Upper lobe of left lung (tissue), 6 donors: ENCODE measurements around the gene KCP. TPM values are rescaled to one million over a fixed set of nuclear protein-coding genes. Genes with fewer than 3 reads are reported as not detected.
A peak's percentile ranks its signal among the peaks of the same experiment; 100 is the strongest.

Source experiments
- ATAC-seq, 2 donors: fragments of 200-7000 bp; cut with Tn5 transposase; one replicate each; pipeline ENCODE4 v1.9.1; 2022; ENCODE audit warnings: mild to moderate bottlenecking in 2 of 2, moderate library complexity in 2 of 2; ENCODE audit not compliant: low FRiP score in 2 of 2
- DNase-seq, 2 donors: peaks; one replicate each; pipeline ENCODE4 v3.0.0-alpha.2; 2019 to 2020
- H3K27ac ChIP-seq, 4 donors: fragments of 200-600 bp; sonication (generic); one replicate each; pipeline ENCODE4 v1.5.1; 2016 to 2019
- H3K27me3 ChIP-seq, 4 donors: fragments of 200-600 bp; sonication (generic); one replicate each; pipeline ENCODE4 v1.5.1; 2017 to 2019
- H3K36me3 ChIP-seq, 4 donors: fragments of 200-600 bp; sonication (generic); one replicate each; pipeline ENCODE4 v1.5.1; 2016 to 2019
- H3K4me1 ChIP-seq, 4 donors: fragments of 200-600 bp; sonication (generic); one replicate each; pipeline ENCODE4 v1.5.1; 2018 to 2019
- H3K4me3 ChIP-seq, 4 donors: fragments of 200-600 bp; sonication (generic); one replicate each; pipeline ENCODE4 v1.5.1; 2017 to 2019; ENCODE audit warnings: mild to moderate bottlenecking in 2 of 4, moderate library complexity in 1 of 4
- H3K9me3 ChIP-seq, 4 donors: fragments of 200-600 bp; sonication (generic); one replicate each; pipeline ENCODE4 v1.5.1; 2018 to 2019
- EP300 ChIP-seq, 4 donors: sonication (generic); formaldehyde crosslinking; IDR thresholded peaks; one replicate each; pipeline ENCODE4 v1.5.1; 2017; ENCODE audit warnings: antibody characterized with exemption in 4 of 4, control low read depth in 2 of 4
- POLR2A ChIP-seq, 4 donors: fragments of 450-650 bp; IDR thresholded peaks; one replicate each; pipeline ENCODE4 v1.5.1; 2016 to 2017; ENCODE audit warnings: antibody characterized with exemption in 4 of 4, mild to moderate bottlenecking in 2 of 4
- POLR2AphosphoS5 ChIP-seq, 2 donors: sonication (generic); formaldehyde crosslinking; IDR thresholded peaks; one replicate each; pipeline ENCODE4 v1.5.1; 2017; ENCODE audit warnings: antibody characterized with exemption in 2 of 2
- WGBS, 2 donors: methylation state at CpG; one replicate each; pipeline ENCODE4 v1.1.5; 2017 to 2018; 5-methylcytosine and 5-hydroxymethylcytosine counted together
- total RNA-seq, 6 donors: library from RNA; depleted of rRNA in 4 of 6; stranded (reverse); fragments of >200 nt in 4 of 6; gene quantifications; one replicate each; pipeline versions ENCODE4 v1.1.0 to v1.2.1, GENCODE V29; 2016 to 2021
- TF ChIP-seq, protein P1 (sequence below), 6 experiments: fragments of 450-650 bp in 4 of 6; fragments of 200-600 bp in 2 of 6; sonication (generic) in 2 of 6; IDR thresholded peaks; one replicate each; pipeline ENCODE4 v1.5.1; 2016 to 2019; ENCODE audit warnings: antibody characterized with exemption in 6 of 6
- donor health status: DM: no; HTN: no; CAD: no; lungs with moderate emphysema.
- donor health status: DM: no; HTN: yes; CAD: no; lungs with severe emphysema.

Gene KCP
- total RNA-seq, 6 donors from 2014 or later: 0.15 to 2.1 (median 1.1) TPM; not detected in 1

DNA sequence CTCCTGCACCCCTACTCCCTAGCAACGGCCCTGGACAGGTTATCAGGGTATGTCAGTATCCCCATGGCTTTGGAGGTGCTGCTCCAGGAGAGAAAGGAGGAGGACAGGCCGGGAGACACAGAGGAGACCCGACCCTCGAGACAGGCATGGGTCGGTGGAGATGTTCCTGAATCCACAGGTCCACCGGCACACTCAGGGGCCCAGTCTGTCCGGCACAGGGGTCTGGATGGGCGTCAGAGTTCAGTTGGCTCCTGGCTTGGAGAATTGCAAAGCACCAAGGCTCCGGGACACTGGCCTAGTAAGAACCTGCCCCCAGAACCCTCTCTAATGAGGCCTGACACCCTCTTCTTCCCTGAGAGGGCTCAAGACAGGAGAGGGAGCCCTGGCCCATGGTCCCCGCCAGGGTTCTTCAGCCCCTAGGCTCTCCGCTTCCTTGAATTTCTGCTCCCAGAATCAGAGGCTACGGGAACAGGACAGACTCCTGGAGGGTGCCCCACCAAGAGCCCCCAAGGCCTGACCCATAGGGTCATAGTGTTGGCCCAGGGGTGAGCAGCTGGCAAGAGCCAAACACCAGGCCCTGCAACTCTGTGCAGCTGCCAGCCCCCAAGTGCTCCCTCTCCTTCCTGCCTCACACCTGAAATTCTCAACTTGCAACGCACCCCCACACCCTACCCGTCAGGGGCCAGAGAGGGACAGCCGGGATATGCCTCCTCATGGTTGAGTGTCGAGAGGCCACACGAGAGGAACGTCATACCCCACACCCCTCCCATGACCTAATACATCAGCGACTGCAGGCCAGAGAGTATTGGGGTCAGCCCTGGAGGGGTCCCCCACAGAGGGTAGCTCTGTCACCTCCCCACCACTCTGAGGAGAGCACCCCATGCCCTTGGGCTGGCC, 21.7 kb upstream of the KCP start:
- Histone ChIP-seq H3K36me3 (no peaks in the 10 kb centered on the region), H3K9me3 (no peaks in the 10 kb centered on the region), H3K4me1 (peaks cover 0 to 7% (median 3%) of the 10 kb centered on the region in 4 donors), H3K27ac (no peak overlapping the region), H3K4me3 (no peak overlapping the region), H3K27me3 (no peaks in the 10 kb centered on the region)
- no peak for DNase-seq
- ATAC-seq: no peak
- TF ChIP-seq POLR2AphosphoS5 (IDR thresholded peaks at IDR 0.05): no peak
- TF ChIP-seq EP300 (IDR thresholded peaks at IDR 0.05): no peak
- TF ChIP-seq POLR2A (IDR thresholded peaks at IDR 0.05): no peak
- TF ChIP-seq, protein P1, sequence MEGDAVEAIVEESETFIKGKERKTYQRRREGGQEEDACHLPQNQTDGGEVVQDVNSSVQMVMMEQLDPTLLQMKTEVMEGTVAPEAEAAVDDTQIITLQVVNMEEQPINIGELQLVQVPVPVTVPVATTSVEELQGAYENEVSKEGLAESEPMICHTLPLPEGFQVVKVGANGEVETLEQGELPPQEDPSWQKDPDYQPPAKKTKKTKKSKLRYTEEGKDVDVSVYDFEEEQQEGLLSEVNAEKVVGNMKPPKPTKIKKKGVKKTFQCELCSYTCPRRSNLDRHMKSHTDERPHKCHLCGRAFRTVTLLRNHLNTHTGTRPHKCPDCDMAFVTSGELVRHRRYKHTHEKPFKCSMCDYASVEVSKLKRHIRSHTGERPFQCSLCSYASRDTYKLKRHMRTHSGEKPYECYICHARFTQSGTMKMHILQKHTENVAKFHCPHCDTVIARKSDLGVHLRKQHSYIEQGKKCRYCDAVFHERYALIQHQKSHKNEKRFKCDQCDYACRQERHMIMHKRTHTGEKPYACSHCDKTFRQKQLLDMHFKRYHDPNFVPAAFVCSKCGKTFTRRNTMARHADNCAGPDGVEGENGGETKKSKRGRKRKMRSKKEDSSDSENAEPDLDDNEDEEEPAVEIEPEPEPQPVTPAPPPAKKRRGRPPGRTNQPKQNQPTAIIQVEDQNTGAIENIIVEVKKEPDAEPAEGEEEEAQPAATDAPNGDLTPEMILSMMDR (IDR thresholded peaks at IDR 0.05): no peak
- 93 to 100% methylated on average over 2 to 19 of the region's 19 CpGs for WGBS, 2 donors

DNA sequence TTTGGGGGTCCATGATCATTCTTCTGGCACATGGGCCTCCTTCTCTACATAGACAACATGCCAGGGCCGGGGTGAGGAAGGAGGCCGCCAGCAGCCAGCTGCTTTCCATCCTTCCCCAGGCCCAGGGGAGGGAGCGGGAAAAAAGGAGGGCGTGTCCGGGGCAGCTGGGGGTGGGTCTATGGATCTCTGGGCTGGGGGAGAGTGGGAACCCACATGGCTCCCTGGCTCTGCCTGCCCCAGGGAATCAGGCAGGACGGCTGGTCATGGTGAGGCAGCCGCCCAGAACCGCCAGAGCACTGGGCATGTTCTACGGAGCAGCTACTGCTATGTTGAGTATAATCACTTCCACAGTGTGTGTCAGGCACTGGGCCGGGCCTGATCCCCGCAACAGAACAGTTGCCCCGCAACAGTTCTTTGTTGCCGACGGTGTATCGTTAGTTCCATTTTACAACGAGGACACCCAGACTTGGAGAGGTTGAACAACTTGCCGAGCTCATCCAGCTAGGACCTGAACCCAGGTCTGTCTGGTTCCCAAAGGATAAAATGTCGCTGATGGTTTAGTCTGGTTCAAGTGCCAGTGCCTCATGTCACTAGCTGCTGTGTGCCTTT, 20.8 kb upstream of the KCP start:
- no peak overlapping the region for H3K4me3 ChIP-seq
- H3K36me3 ChIP-seq: no peaks in the 10 kb centered on the region
- no peaks in the 10 kb centered on the region for H3K9me3 ChIP-seq
- H3K27ac ChIP-seq: no peak overlapping the region
- DNase-seq (peak in 1 of 2 donors; percentile 18), ATAC-seq (no peak)
- peaks cover 0 to 7% (median 3%) of the 10 kb centered on the region in 4 donors for H3K4me1 ChIP-seq
- TF ChIP-seq EP300 (IDR thresholded peaks at IDR 0.05) (no peak), POLR2A (IDR thresholded peaks at IDR 0.05) (no peak)
- WGBS, 2 donors: 92 to 94% methylated on average over 6 to 18 of the region's 18 CpGs
- no peaks in the 10 kb centered on the region for H3K27me3 ChIP-seq

DNA sequence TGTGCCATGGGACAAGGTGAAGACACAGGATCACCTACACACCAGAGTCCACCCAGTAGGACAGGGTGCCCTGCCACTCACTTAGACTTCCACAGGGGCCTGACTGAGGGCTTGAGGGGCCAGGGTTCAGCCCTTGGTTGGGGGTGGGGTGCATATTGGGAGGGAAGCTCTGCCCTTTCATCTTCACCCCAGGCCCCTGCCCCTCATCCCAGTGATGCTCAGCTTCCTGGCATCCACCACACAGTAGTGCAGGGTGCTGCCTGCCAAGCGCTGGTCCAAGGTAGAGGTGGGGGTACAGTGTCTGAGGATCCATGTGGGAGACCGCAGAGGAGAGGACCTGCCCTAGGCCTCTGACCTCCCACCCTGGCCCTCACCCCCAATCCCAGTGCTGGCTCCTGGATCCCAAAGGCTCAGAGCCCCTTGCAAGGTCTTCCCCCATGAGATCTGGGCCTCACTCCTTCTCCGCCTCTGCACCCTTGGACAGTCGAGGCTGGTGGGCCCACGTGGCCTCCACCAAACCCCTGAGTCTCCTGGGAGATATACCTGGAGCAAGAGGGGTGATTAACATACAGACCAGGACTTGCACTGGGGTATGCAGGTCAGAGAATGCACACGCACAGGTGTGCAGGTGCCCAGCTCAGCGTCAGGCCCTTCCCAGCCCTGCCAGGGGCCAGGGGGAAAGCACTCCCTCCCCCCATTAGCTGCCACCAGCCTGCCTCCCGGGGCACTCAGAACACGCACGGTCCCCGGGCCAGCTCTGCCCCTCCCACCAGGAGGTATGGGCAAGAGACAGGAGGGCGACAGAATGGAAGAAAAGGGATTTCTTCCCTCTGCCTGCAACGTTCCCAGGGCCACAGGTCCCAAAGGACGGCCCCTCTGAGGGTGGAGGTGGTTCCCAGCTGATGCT, 18.6 kb upstream of the KCP start:
- Histone ChIP-seq H3K9me3 (no peaks in the 10 kb centered on the region), H3K36me3 (no peaks in the 10 kb centered on the region), H3K27me3 (no peaks in the 10 kb centered on the region), H3K4me1 (peaks cover 0 to 7% (median 3%) of the 10 kb centered on the region in 4 donors), H3K4me3 (no peak overlapping the region), H3K27ac (no peak overlapping the region)
- ATAC-seq (peak in 1 of 2 donors; percentile 15), DNase-seq (peak in 1 of 2 donors; percentile 15)
- 81 to 86% methylated on average over 14 of the region's 14 CpGs for WGBS, 2 donors
- TF ChIP-seq POLR2AphosphoS5 (IDR thresholded peaks at IDR 0.05): no peak
- no peak for TF ChIP-seq POLR2A (IDR thresholded peaks at IDR 0.05)
- no peak for TF ChIP-seq EP300 (IDR thresholded peaks at IDR 0.05)
- TF ChIP-seq, protein P1 (IDR thresholded peaks at IDR 0.05): no peak

DNA sequence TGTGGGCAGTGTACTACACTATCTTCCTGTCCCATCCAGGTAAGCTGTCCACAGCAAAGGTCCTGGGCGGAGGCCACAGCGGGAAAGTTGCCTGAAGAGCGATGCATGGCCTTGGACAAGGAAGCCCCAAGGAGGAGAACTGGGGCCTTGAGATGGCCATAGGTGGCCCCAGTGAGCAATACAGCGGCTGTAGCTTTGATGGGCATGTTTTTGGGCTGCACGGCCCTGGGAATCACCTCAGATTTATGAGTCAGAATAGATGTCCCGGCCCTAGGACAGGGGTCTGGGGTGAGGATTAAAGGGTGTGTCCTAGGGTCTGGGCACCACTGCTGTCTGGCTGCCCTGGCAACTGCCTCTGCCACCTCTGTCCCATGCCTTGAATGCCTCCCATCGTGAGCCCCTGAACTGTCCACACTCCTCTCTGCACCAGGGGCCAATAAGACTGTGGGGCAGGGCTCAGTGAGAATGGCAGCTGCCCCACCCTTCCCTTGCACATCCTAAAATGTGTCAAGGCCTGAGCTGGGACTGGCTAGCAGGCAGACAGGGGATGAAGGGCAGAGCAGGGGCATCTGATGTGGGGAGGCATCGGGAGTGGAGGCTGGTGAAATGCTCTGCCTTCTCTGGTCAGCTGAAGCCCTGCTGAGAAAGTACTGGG, 17.8 kb upstream of the KCP start:
- DNase-seq (peak in 1 of 2 donors; percentile 8), ATAC-seq (peak in 1 of 2 donors; percentile 27)
- H3K4me3 ChIP-seq: no peak overlapping the region
- H3K27ac ChIP-seq: no peak overlapping the region
- peaks cover 0 to 5% (median under 1%) of the 10 kb centered on the region in 4 donors for H3K4me1 ChIP-seq
- WGBS, 2 donors: 91 to 97% methylated on average over 7 to 8 of the region's 8 CpGs
- no peaks in the 10 kb centered on the region for H3K36me3 ChIP-seq
- H3K9me3 ChIP-seq: no peaks in the 10 kb centered on the region
- TF ChIP-seq EP300 (IDR thresholded peaks at IDR 0.05) (no peak), POLR2AphosphoS5 (IDR thresholded peaks at IDR 0.05) (no peak)
- TF ChIP-seq, protein P1 (IDR thresholded peaks at IDR 0.05): no peak
- H3K27me3 ChIP-seq: no peaks in the 10 kb centered on the region
